ENCODE data around the gene URI1. TPM values are rescaled to one million over a fixed set of nuclear protein-coding genes. Genes with fewer than 3 reads are reported as not detected.

URI1 gene
- total RNA-seq, 4 donors from 2014 or later = 65.0 to 84.4 (median 71.9) TPM

GRCh38 chr19:29966588-29967249, 24.7 kb downstream of the URI1 start:
- Histone ChIP-seq H3K9me3 (no peaks in the 10 kb centered on the region), H3K27ac (no peak overlapping the region), H3K4me3 (no peak overlapping the region), H3K36me3 (no peaks in the 10 kb centered on the region), H3K27me3 (no peaks in the 10 kb centered on the region), H3K4me1 (peaks cover 10 to 63% (median 19%) of the 10 kb centered on the region in 3 donors)
- no peak for ATAC-seq
- no peak for TF ChIP-seq CTCF (IDR thresholded peaks at IDR 0.05)
- no peak for TF ChIP-seq POLR2AphosphoS5 (IDR thresholded peaks at IDR 0.05)
- TF ChIP-seq POLR2A (IDR thresholded peaks at IDR 0.05) = no peak
- TF ChIP-seq EP300 (IDR thresholded peaks at IDR 0.05) = no peak

GRCh38 chr19:29967623-29968022, 25.6 kb downstream of the URI1 start:
- Histone ChIP-seq H3K4me1 (peaks cover 10 to 63% (median 19%) of the 10 kb centered on the region in 3 donors), H3K36me3 (no peaks in the 10 kb centered on the region), H3K4me3 (no peak overlapping the region), H3K27me3 (no peaks in the 10 kb centered on the region), H3K9me3 (no peaks in the 10 kb centered on the region), H3K27ac (no peak overlapping the region)
- 36 to 39% methylated on average over 3 of the region's 3 CpGs for WGBS, 2 donors (ENCODE audit: low coverage in 1 of 2)
- no peak for TF ChIP-seq POLR2AphosphoS5 (IDR thresholded peaks at IDR 0.05)
- TF ChIP-seq POLR2A (IDR thresholded peaks at IDR 0.05) = no peak
- no peak for TF ChIP-seq EP300 (IDR thresholded peaks at IDR 0.05)
- TF ChIP-seq CTCF (IDR thresholded peaks at IDR 0.05) = no peak
- no peak for ATAC-seq

- WGBS, 2 donors (ENCODE audit: low coverage in 1 of 2) = 62 to 77% methylated on average over 3 of the region's 3 CpGs
- no peak for TF ChIP-seq EP300 (IDR thresholded peaks at IDR 0.05)
- TF ChIP-seq POLR2A (IDR thresholded peaks at IDR 0.05) = no peak
- no peak for TF ChIP-seq POLR2AphosphoS5 (IDR thresholded peaks at IDR 0.05)
- no peak for TF ChIP-seq CTCF (IDR thresholded peaks at IDR 0.05)
- Histone ChIP-seq H3K36me3 (no peaks in the 10 kb centered on the region), H3K27ac (no peak overlapping the region), H3K4me1 (peaks cover 10 to 63% (median 15%) of the 10 kb centered on the region in 3 donors), H3K9me3 (no peaks in the 10 kb centered on the region), H3K4me3 (no peak overlapping the region), H3K27me3 (no peaks in the 10 kb centered on the region)
- ATAC-seq = no peak
Measured at GRCh38 chr19:29969891-29970290, 27.9 kb downstream of the URI1 start.

GRCh38 chr19:29971002-29971401, 29.0 kb downstream of the URI1 start:
- WGBS, 2 donors (ENCODE audit: low coverage in 1 of 2) = 61 to 75% methylated on average over 2 of the region's 2 CpGs
- Histone ChIP-seq H3K4me3 (no peak overlapping the region), H3K27me3 (no peaks in the 10 kb centered on the region), H3K4me1 (peaks cover 10 to 56% (median 14%) of the 10 kb centered on the region in 3 donors), H3K9me3 (no peaks in the 10 kb centered on the region), H3K36me3 (no peaks in the 10 kb centered on the region), H3K27ac (no peak overlapping the region)
- no peak for TF ChIP-seq POLR2AphosphoS5 (IDR thresholded peaks at IDR 0.05)
- TF ChIP-seq EP300 (IDR thresholded peaks at IDR 0.05) = no peak
- TF ChIP-seq CTCF (IDR thresholded peaks at IDR 0.05) = no peak
- no peak for TF ChIP-seq POLR2A (IDR thresholded peaks at IDR 0.05)
- ATAC-seq = no peak

- no peaks in the 10 kb centered on the region for H3K27me3 ChIP-seq
- no peaks in the 10 kb centered on the region for H3K36me3 ChIP-seq
- H3K27ac ChIP-seq = no peak overlapping the region
- no peak for ATAC-seq
- peaks cover 5 to 49% (median 8%) of the 10 kb centered on the region in 3 donors for H3K4me1 ChIP-seq
- TF ChIP-seq POLR2AphosphoS5 (IDR thresholded peaks at IDR 0.05) (no peak), EP300 (IDR thresholded peaks at IDR 0.05) (no peak)
- WGBS, 2 donors (ENCODE audit: low coverage in 1 of 2) = 89 to 95% methylated on average over 3 of the region's 3 CpGs
- H3K4me3 ChIP-seq = no peak overlapping the region
- no peaks in the 10 kb centered on the region for H3K9me3 ChIP-seq
Measured at GRCh38 chr19:29971648-29972047, 29.6 kb downstream of the URI1 start.
